HepG2 (cell line): Measurements from ENCODE around the gene POLE3. TPM values are rescaled to one million over a fixed set of nuclear protein-coding genes. Genes with fewer than 3 reads are reported as not detected.

Experiments used
- CCAR2 ChIP-seq: fragments of 200-400 bp; formaldehyde crosslinking; optimal IDR thresholded peaks from 2 replicates; pipeline ENCODE3; 2018; ENCODE audit warnings: low read depth, mild to moderate bottlenecking, low read length, moderate library complexity
- CCDC6 ChIP-seq: sonication (generic); formaldehyde crosslinking; IDR thresholded peaks from 2 replicates; pipeline ENCODE4 v1.8.1; 2022; ENCODE audit warnings: mild to moderate bottlenecking, missing genetic modification reagents, moderate library complexity
- SOX5 ChIP-seq: IDR thresholded peaks from 2 replicates; pipeline ENCODE4 v1.6.1; 2016; ENCODE audit warnings: borderline replicate concordance
- TEAD2 ChIP-seq: sonication (generic); formaldehyde crosslinking; IDR thresholded peaks from 2 replicates; pipeline ENCODE4 v1.9.0; 2021; ENCODE audit warnings: missing genetic modification reagents
- polyA plus RNA-seq, 8 experiments: library from polyadenylated mRNA; depleted of rRNA in 3 of 8; stranded (reverse) in 7 of 8; unstranded in 1 of 8; fragments of >200 nt; fragmentation: Illumina TruSeq in 4 of 8; extraction: Trizol in 4 of 8; gene quantifications; 2 replicates each; pipeline versions ENCODE4 v1.2.1 to v1.2.3, GENCODE V29; 2011 to 2016; ENCODE audit warnings: low read depth in 4 of 8, missing spikeins in 1 of 8, mixed read lengths in 1 of 8; ENCODE audit not compliant: insufficient read depth in 1 of 8
- total RNA-seq, 5 experiments: library from RNA; depleted of rRNA; stranded (reverse); fragments of >200 nt; fragmentation: Illumina TruSeq; extraction: Trizol; gene quantifications; 2 replicates each; pipeline ENCODE4 v1.2.3, GENCODE V29; 2016; ENCODE audit warnings: low read depth in 1 of 5
- TF ChIP-seq, protein P1 (sequence below): sonication (generic); formaldehyde crosslinking; IDR thresholded peaks from 2 replicates; pipeline ENCODE4 v1.5.1; 2020; ENCODE audit warnings: mild to moderate bottlenecking, missing genetic modification reagents, borderline replicate concordance
- TF ChIP-seq, protein P2 (sequence below): sonication (generic); formaldehyde crosslinking; IDR thresholded peaks from 2 replicates; pipeline ENCODE4 v1.5.0; 2020; ENCODE audit warnings: mild to moderate bottlenecking, missing genetic modification reagents, borderline replicate concordance

The POLE3 gene
- total and polyA plus RNA-seq, 2 of the 13 experiments (the other 11 are each of a cell fraction or from before 2014, with no cell fraction given), result 36.0 to 77.2 TPM

DNA sequence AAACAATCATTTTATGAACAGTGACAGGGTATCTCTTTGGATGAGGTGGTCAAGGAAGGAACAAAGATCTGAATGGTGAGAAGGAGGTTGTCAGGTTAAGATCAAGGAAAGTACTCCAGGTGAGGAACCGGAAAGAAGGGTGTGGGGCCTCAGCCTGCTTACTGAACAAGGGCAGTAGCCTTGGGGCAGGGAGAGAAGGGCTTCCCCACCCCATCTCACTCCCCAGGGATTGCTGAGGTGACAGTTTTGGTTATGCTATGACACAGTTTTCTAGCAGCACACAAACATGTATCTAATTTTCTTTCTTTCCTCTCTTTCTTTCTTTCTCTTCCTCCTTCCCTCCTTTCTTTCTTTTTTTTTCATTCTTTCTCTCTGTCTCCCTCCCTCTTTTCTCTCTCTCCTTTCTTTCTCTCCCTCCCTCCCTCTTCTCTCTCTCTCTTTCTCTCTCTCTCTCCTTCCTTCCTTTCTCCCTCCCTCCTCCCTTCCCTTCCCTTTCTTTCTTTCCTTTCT, 29.6 kb downstream of the POLE3 start (continued):
- TF ChIP-seq SOX5 (0 out of 2 replicates have a peak, but pooled peaks have one; percentile 8), TEAD2 (CRISPR knock-in tag) (no peak), CCDC6 (CRISPR knock-in tag) (no peak), CCAR2 (no peak)
- TF ChIP-seq, protein P1, sequence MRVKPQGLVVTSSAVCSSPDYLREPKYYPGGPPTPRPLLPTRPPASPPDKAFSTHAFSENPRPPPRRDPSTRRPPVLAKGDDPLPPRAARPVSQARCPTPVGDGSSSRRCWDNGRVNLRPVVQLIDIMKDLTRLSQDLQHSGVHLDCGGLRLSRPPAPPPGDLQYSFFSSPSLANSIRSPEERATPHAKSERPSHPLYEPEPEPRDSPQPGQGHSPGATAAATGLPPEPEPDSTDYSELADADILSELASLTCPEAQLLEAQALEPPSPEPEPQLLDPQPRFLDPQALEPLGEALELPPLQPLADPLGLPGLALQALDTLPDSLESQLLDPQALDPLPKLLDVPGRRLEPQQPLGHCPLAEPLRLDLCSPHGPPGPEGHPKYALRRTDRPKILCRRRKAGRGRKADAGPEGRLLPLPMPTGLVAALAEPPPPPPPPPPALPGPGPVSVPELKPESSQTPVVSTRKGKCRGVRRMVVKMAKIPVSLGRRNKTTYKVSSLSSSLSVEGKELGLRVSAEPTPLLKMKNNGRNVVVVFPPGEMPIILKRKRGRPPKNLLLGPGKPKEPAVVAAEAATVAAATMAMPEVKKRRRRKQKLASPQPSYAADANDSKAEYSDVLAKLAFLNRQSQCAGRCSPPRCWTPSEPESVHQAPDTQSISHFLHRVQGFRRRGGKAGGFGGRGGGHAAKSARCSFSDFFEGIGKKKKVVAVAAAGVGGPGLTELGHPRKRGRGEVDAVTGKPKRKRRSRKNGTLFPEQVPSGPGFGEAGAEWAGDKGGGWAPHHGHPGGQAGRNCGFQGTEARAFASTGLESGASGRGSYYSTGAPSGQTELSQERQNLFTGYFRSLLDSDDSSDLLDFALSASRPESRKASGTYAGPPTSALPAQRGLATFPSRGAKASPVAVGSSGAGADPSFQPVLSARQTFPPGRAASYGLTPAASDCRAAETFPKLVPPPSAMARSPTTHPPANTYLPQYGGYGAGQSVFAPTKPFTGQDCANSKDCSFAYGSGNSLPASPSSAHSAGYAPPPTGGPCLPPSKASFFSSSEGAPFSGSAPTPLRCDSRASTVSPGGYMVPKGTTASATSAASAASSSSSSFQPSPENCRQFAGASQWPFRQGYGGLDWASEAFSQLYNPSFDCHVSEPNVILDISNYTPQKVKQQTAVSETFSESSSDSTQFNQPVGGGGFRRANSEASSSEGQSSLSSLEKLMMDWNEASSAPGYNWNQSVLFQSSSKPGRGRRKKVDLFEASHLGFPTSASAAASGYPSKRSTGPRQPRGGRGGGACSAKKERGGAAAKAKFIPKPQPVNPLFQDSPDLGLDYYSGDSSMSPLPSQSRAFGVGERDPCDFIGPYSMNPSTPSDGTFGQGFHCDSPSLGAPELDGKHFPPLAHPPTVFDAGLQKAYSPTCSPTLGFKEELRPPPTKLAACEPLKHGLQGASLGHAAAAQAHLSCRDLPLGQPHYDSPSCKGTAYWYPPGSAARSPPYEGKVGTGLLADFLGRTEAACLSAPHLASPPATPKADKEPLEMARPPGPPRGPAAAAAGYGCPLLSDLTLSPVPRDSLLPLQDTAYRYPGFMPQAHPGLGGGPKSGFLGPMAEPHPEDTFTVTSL (CRISPR knock-in tag), result 0 out of 2 replicates have a peak, but pooled peaks have one; percentile 19
- TF ChIP-seq, protein P2, sequence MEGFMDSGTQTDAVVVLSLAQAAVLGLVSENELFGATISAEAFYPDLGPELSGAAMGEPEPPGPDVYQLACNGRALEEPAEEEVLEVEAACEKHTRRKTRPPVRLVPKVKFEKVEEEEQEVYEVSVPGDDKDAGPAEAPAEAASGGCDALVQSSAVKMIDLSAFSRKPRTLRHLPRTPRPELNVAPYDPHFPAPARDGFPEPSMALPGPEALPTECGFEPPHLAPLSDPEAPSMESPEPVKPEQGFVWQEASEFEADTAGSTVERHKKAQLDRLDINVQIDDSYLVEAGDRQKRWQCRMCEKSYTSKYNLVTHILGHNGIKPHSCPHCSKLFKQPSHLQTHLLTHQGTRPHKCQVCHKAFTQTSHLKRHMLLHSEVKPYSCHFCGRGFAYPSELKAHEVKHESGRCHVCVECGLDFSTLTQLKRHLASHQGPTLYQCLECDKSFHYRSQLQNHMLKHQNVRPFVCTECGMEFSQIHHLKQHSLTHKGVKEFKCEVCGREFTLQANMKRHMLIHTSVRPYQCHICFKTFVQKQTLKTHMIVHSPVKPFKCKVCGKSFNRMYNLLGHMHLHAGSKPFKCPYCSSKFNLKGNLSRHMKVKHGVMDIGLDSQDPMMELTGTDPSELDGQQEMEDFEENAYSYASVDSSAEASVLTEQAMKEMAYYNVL (CRISPR knock-in tag), result peak; percentile 89
